Stimulated activated CD4-positive, alpha-beta T cell treated with anti-CD3 and anti-CD28 coated beads, TNF-alpha, amount 100 ng/mL, for 24 hours (primary cell): ENCODE data around the gene LRMDA.

Experiments
- DNase-seq, 3 experiments: peaks; one replicate each; pipeline ENCODE4 v3.0.0-alpha.2; 2020; ENCODE audit warnings: low read depth in 3 of 3

The LRMDA gene

DNA sequence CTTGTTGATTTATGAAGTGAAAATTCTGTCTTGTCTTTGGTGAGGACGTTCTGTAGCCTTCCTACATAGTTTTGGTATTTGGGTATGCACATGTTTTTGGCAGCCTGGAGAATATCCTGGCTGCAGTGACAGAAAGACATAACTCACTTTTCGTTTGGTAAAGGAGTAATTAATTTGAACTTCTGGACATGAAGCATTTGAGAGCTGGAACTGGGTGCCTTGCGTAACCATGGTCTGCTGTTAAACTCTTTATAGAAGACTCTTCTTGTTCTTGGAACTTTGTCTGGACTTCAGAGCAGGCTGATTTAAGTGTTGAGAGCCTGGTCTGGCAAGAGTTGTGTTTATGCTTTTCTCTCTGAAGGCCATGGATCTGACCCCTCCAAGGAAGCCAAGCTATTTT is 231.3 kb downstream of the LRMDA start:
- no peak for DNase-seq

DNA sequence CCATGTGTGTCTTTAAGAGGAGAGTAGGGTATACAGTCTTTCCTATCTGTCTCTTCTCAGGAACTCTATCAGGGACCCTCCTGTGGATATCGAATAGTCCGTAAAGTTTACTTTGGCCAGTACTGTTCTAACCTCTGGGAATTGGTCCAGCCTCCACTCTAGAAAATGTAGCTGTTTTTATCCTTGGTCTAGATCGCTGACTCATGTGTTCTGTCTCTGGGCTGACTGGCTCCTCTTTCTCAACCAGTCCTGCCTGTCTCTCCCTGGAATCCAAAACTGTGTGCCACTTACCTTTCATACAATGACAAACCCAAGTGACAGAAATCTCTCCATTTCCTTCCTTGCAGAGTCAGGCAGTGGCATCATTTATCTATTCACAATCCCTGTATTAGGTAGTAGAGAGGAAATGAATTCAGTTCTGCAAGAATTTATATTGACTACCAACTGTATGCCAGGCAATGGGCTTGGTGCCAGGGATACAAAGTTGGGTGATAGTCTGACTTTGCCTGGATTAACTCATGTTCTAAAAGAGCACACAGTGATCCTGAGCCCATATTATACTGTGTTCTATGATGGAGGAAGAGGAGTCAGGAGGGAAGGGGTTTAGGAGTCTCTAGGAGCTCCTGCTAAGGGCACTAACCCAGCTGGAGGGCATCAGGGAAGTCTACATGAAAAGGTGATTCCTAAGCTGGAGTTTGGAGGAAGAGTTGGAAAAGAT is 232.7 kb downstream of the LRMDA start:
- no peak for DNase-seq

DNA sequence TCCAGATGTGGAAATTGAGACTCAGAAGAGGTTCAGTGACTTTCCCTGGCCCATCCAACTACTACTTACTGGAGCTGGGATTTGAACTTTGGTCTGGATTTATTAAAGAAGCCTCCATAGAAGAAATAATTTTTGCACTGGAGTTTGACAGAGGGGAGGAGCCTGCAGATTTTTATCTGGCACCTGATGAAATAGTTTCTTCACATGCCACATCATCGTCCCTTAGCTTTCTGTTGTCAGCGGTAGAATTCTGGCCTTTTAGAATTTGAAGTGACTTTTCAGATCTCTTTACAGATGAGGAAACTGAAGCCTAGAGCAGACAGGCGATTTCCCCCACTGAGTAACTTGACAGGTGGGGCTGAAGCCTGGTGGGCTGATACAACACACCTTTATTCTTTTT is 233.5 kb downstream of the LRMDA start:
- no peak for DNase-seq

DNA sequence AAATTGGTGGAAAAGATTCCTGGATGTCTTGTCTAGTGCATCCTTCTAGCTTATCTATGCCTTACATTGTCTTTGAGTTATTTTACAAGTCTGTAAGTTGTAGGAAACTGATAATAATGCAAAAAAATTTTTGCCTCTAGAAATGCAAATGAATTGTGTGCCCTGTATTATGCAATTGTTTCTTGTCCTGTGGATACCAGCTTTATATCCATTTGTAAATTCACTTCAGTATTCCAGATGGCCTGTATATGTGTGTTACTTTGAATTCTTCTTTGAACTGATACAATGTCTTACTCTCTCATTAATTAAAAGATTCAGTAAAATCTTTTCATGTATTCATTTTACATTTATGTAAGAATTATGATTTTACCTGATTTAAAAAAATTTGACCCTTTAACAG is 234.3 kb downstream of the LRMDA start:
- DNase-seq: no peak

DNA sequence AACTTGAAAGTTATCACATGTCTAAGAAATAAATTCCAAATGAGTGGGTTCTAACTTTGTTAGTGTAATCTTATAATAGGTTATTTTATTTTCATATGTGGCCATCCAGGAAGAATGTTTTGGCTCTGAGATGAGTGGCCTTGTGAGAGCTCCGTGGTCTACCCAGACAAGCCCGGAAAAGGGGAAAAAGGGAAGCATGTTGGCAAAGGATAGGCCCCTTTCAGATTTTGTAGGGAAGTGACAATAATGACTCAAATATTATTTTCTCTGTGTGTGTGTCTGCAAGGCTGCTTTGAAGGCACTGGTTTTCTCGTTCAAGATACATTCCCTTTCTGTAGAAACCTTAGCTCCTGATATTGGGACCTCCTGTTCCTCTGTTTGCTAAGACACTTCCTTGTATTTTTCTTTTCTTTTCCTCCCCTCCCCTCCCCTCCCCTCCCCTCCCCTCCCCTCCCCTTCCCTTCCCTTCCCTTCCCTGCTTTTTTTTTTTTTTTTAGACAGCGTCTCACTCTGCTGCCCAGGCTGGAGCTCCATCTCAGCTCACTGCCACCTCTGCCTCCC is 240.8 kb downstream of the LRMDA start:
- DNase-seq: no peak

DNA sequence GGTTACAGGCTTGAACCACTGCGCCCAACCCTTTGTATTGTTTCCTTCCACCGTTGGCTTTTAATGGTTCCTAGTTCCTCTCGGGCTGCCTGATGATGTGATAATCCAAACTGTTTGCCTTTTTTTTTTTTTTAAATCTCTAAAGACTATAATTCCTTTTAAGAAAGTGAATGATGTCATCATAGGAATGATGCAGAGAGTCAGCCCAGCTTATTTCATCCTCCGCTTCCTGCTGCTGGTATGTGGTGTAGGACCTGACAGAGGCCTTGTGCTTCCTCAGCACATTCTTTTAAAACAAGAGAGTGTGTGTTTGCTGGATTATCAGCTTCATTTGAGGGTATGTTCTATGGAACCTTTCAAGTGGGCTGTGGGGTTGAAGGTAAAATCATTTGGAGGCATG is 241.4 kb downstream of the LRMDA start:
- no peak for DNase-seq

DNA sequence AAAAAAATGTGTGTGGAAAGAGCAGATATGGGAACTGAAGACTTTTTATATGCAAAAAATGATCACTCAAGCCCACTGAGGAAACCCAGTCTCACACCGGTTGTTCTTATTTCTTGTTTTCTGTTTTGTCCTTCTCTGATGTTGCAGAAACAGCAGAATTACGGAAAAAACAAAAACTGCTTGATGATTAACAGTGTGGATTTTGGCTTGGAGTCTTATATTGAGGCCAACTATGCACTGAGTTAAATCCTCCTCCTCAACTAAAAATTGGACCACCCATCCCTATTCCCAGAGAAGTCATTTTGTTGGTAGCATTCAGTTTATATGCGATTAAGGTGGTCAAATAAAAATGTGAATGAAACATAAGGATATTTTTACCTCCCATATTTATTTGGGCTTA is 246.1 kb downstream of the LRMDA start:
- DNase-seq: no peak

DNA sequence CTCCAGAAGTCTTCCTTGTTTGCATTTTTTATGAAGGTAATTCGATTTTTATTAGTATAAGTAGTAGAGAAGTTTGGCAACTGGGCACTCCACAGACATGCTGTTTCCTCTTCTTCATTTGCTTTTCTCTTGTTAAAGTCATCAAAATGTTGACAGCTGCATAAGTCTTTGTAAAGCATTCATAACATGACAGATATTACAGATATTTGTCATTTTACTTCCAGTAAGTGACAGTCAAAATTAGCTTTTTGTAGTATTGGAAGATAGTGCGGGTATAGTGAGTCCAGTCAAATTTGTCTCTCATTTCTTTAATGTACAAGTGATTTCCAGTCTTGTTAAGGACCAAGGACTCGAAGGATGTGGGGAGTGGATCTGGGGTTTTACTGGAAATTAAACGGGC is 247.1 kb downstream of the LRMDA start:
- DNase-seq: no peak

DNA sequence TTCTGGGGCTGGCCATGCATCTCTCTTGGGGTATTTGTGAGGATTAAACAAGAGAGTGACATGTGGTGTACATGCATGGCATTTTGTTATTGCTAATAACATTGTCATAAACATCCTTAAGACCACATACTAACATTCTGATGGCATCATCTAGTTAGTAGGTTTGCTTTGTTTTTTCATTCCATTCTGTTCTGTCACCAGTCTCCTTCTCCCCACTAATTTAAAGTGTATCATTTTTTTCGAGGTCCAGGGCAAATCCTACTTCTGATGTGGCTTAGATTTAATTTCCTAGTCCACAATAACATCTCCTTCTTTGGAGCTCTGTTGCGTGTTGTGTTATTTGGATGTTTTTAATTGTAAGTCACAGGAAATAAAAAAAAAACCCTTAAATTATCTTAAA is 248.1 kb downstream of the LRMDA start:
- DNase-seq: no peak

DNA sequence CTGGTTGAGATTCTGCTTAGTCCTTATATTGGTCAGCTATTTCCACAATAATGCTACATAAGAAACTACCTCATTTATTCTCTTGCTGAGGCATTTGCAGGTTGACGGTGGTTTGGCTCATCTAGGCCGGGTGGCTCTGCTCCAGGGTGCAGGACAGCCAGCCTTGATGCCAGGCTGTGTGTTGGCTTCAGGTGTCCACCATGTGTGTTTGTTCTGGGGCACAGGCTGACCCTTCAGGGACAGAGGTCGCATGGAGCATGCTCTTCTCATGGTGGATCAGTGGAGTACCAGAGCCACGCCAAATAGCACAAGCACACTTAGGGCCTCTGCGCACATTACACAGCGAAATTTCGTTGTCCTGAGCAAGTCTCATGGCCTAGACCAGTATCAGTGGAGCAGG is 249.9 kb downstream of the LRMDA start:
- no peak for DNase-seq

DNA sequence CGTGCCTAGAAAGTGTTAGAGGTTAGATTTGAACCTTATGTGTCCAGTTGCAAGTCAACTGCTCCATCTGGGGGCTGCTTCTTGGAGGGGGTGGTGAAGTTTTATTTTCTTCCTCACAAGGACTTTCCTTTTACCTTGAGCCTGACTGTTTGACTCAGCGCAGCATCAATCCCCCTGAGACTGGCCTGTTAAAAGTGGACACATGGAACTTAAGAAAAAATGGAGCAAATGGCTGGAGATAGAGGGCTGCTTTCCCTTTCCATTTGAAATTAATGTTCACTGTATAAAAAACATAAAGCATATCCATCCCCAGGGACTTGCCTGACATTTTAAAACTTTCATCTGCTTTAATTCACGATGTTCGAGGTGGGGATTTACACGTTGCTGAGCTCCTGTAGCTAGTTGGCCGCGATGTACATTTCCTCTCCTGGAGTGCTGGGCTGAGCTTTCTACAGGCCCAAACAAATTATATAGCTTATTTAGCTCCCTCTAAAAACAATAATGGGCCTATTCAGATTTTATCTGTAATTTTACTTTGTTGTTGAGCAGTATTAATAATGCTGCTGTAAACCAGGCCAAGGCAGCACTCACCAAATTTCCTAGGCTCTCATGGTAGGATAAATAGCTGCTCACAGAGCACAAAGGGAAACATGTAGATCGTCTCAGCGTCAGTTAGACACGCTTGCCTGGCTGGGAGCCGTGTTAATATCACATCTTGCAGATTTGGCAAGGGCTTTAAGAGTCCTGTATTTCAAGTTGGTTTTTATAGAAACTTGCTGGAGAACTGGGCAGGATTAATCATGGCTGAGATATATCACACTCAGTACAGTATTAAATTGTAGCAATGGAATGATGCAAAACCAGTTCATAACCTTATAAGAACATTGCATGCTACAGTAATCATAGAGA is 251.5 kb downstream of the LRMDA start:
- DNase-seq: no peak

DNA sequence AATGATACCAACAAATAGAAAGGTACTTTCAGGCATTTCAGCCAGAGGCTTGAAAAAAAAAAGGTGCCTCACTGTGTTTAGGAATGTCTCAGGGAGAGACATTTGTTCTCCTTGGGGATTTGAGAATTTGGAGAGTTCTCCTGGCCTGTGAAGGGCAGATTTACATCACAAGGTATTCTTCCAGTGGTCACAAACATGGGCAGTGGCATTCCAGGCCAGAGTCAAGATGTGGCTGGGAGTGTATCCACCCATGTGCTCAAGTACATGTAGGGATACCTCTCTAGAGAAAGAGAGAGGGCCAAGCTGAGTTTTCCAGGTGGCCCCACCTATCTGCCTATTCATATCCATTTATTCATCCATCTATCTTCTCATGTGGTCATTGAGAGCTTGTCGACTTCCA is 253.8 kb downstream of the LRMDA start:
- DNase-seq: no peak

DNA sequence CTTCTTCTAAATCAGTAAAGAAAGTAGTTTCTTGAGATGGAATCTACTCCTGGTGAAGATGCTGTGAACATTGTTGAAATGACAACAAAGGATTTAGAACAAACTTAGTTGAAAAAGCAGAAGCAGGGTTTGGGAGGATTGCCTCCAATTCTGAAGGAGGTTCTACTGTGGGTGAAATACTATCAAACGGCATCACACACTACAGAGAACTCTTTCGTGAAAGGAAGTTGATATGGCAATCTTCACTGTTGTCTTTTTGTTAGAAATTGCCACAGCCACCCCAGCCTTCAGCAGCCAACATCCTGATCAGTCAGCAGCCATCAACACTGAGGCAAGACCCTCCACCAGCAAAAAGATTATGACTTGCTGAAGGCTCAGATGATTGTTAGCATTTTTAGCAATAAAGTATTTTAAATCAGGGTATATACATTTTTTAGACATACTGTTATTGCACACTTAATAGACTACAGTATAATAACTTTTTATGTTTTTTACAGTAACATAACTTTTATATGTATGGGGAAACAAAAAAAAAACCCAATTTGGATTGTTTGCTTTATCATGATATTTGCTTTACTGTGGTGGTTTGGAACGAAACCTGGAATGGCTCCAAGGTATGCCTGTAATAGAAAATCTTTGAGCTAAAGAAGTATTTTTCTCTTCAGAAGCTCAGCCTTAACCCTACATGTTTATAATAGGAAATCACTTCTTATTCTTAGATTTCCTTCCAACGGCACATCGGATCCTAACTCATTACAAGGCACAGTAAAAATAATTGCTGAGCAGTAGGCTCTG is 257.3 kb downstream of the LRMDA start:
- no peak for DNase-seq

DNA sequence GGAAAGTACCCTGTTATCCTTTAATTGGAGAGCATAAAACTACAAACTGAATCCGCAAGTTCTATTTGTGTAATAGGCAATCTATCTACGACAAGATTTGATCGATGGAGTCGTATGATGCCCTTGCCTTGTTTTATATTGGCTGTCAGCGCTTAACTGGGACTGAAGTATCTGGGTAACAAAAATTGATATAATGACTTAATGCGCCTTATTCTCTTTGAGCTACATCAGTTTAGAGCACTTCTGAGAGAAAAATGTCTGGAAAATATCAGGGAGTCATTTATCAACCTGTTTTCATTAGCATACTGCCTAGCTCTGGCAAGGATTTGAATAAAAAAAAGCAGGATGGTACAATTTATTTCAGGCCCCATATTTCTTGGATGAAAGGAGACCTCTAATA is 262.1 kb downstream of the LRMDA start:
- DNase-seq: no peak

DNA sequence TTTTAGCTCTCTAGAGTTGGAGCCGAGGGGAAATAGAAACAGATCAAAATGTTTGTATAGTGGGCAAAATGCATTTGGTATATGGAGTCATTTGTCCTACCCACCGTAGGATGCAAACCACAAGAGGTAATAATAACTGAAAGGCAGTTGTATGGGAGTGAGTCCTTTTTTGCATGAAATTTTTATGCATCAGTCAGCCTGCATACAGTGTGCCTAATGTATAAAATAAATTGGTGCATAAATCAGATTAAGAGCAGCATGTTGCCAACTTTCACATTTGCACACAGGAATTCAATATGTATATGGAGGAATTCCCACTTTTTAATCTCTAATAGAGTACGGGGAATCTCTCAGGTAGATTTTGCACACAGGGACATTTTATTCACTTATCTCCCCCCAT is 262.8 kb downstream of the LRMDA start:
- no peak for DNase-seq

DNA sequence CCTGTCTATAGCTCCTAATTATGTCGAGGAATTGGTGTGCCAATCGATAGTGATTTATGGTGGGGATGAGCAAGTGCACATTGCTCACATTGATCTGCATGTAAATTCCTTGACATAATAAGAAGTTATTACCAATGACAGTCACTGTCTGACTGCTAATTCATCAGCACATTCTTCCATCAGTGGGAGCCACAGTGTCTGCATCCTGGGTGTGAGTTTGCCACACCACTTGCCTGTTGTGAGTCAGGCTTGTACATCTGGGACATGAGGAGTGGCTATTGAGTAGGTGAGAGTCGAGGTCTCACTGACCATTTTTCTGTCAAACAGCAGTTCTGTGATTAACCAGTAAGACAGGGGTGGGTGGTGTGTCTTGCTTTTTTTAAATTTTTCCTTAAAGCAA is 263.4 kb downstream of the LRMDA start:
- DNase-seq: no peak

DNA sequence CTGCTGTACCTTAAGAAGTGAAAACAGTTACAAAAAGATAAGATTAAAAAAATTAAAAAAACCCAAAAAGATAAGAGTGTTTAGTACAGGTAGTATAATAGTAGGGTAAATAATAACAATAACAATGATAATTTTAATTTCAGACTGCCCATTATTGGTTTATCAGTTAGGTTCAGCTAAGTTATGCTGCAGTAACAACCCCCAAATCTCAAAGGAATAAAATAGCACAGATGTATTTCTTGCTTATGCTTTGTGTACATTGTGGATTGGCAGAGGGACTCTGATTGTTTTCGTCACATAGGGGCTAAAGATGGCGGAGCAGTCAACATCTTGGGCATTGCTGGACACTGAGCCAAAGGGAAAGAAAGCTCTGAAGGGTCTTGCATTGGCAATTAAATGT is 264.6 kb downstream of the LRMDA start:
- DNase-seq: no peak

DNA sequence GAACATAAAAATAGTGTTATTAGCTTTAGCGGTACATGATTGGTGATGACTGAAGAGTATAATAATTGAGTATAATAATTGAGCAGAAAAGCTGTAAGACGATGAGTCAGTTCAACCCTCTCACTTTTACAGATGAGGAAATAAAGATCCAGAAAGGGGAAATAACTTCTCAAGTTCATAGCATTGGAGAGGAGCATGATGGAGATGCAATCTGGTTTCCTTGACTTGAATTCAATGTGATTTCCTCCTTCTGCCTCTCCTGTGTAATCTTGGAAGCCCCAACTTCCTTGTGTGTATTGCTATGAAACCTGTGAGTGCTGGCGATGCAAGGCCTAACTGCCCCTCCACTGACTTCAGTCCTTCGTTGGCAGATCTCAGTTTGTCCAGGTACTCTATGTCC is 265.1 kb downstream of the LRMDA start:
- no peak for DNase-seq

DNA sequence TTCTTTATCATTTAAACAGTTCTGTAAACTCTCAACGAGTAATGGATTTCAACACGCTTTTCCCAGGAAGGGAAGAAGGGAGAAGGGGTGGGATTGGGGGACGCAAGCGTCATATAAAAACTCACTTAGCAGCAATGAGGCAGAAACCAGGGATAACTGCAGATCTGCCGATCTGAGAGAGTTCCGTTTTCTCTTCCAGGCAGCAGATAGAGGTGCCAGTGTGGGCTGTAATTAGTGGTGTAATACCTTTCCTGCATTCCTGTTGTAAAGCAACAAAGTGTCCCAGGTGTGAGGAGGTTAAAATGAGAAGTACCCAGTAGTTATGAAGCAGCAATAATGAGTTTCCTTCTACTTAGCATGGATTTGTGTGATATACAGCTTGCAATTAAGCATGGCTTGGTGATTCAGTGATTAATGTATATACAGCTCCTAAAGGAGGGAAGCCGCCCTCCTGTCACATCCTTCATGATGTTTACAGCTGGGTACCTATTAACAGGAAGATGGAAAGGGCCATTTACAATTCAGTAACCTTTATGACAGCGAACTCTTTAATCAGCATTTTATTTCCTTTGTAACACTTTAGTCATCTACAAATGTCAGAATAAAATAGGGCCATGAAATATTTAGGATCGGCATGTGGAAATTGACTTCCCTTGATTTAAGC is 271.9 kb downstream of the LRMDA start:
- no peak for DNase-seq

DNA sequence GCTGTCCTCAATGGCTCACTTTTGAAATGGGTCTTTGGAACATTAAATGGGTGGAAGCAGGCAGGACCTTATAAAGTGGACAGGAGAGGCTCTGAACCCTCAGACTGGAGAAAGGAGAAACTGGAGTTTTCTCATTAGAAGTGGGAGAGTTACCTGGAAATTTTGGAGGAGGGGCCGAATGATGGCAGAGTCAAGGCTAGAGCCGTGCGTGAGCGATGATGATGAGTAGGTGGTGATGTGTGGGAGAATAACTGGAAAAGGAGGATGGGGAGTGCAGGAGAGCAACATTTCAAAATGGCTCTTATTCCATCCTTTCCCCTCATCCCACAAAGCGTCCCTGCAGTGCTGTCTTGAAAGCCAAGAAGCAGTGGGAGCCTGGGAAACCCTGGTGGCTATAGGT is 274.0 kb downstream of the LRMDA start:
- no peak for DNase-seq

DNA sequence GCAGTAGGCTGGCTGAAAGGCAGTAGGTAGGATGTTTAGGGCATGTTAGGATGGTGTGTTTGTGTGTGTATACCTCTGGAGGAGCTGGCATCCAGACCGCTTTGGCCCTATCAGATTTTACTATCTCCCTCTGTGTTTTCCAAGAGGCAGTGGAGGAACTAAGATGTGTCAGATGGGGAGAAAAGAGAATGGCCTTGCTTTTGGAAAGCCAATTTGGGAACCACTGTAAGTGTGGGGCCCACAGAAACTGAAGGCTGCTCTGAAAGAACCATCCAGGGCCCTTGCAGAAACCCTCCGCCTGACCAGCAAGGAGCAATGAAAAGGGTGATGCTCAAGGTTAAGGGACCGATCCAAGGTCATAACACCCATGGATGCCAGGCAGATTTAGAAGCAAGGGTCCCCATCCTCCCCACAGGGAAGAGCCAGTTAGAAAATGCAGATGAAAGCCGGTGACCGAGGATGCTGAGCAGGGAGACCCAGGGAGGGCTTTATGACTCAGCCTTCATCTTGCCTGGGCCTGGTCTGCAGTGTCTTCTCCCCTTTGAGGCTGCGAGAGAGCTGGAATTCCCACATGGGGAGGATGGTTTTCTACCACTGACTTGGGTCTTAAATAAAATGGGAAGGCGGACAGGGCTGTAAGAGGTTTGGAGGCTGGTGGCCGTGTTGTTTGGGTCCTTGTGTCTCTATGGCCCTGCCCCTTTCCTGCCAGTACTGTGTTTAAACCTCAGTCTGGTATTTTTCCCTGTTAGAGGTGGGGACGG is 275.8 kb downstream of the LRMDA start:
- no peak for DNase-seq
